Kidney epithelial cell (primary cell): ENCODE results near the gene TGM5. TPM values are rescaled to one million over a fixed set of nuclear protein-coding genes. Genes with fewer than 3 reads are reported as not detected.

Experiments
- DNase-seq: peaks from one replicate; pipeline ENCODE4 v3.0.0-alpha.2; 2010; ENCODE audit warnings: low read depth
- H3K27me3 ChIP-seq: 2 replicates; pipeline ENCODE4 v1.6.0; 2011; ENCODE audit warnings: low read length; ENCODE audit not compliant: control insufficient read depth, insufficient read depth
- H3K36me3 ChIP-seq: 2 replicates; pipeline ENCODE4 v1.5.1; 2011; ENCODE audit warnings: low read length; ENCODE audit not compliant: control insufficient read depth, insufficient read depth
- H3K4me3 ChIP-seq: 2 replicates; pipeline ENCODE4 v1.5.1; 2011; ENCODE audit warnings: low read depth, mild to moderate bottlenecking, control low read depth, low read length
- CTCF ChIP-seq: IDR thresholded peaks from 2 replicates; pipeline ENCODE4 v1.5.1; 2011; ENCODE audit warnings: mild to moderate bottlenecking, moderate library complexity, low read length, control low read depth, inconsistent platforms; ENCODE audit not compliant: insufficient read depth, poor library complexity, severe bottlenecking
- total RNA-seq: library from RNA; depleted of rRNA; stranded (reverse); fragments of >200 nt; gene quantifications from 2 replicates; pipeline ENCODE4 v1.2.3, GENCODE V29; 2015

TGM5 gene
- total RNA-seq, 1 donor from 2014 or later = not detected

GRCh38 chr15:43267439-43267838, 711 bp upstream of the TGM5 start:
- Histone ChIP-seq H3K36me3 (no peaks in the 10 kb centered on the region), H3K27me3 (peaks cover 14% of the 10 kb centered on the region), H3K4me3 (no peak overlapping the region)
- no peak for TF ChIP-seq CTCF
- no peak for DNase-seq

DNA sequence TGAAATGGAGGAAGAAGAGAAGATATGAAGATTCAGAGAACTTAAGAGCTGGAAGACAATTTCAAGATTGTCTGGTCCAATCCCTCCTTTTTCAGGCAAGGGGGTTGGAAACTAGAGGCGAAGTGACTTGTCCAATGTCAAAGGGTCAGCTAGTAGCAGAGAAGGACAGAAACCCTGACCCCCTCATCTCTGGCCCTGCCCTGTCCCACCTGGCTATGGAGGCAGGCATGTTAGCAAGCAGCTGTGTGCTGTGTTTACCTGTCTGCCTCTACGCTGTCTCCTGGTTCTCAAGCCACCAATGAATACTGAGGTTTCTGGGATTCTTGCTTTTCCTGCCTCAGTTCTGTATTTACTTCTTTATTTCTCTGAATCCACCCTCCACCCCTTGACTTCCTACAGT, 342 bp downstream of the TGM5 start:
- H3K27me3 ChIP-seq = peaks cover 14% of the 10 kb centered on the region
- no peak for DNase-seq
- no peaks in the 10 kb centered on the region for H3K36me3 ChIP-seq
- H3K4me3 ChIP-seq = no peak overlapping the region
- TF ChIP-seq CTCF = no peak

- H3K4me3 ChIP-seq = no peak overlapping the region
- no peak for DNase-seq
- H3K27me3 ChIP-seq = peaks cover 3% of the 10 kb centered on the region
- no peaks in the 10 kb centered on the region for H3K36me3 ChIP-seq
- no peak for TF ChIP-seq CTCF
Observed at GRCh38 chr15:43260011-43260615, 6.6 kb downstream of the TGM5 start.

GRCh38 chr15:43258781-43259180, 7.9 kb downstream of the TGM5 start:
- DNase-seq = no peak
- TF ChIP-seq CTCF = no peak
- Histone ChIP-seq H3K36me3 (no peaks in the 10 kb centered on the region), H3K27me3 (peaks cover 3% of the 10 kb centered on the region), H3K4me3 (no peak overlapping the region)

GRCh38 chr15:43256341-43256740, 10.4 kb downstream of the TGM5 start:
- Histone ChIP-seq H3K36me3 (no peaks in the 10 kb centered on the region), H3K27me3 (peaks cover 3% of the 10 kb centered on the region), H3K4me3 (no peak overlapping the region)
- DNase-seq = no peak
- TF ChIP-seq CTCF = no peak

GRCh38 chr15:43255376-43255775, 11.4 kb downstream of the TGM5 start:
- no peak for DNase-seq
- TF ChIP-seq CTCF = no peak
- Histone ChIP-seq H3K4me3 (no peak overlapping the region), H3K27me3 (peaks cover 3% of the 10 kb centered on the region), H3K36me3 (no peaks in the 10 kb centered on the region)
